Liver (tissue), 9 donors: ENCODE data around the gene MAP4K3. TPM values are rescaled to one million over a fixed set of nuclear protein-coding genes. Genes with fewer than 3 reads are reported as not detected.

Source experiments
- DNase-seq: peaks from one replicate; pipeline ENCODE4 v3.0.0-alpha.2; 2017; ENCODE audit warnings: low spot score
- H3K27ac ChIP-seq, 2 donors: one replicate each; pipeline ENCODE4 v1.7.0; 2013; ENCODE audit warnings: inconsistent platforms in 2 of 2, low read length in 2 of 2, control low read depth in 1 of 2, low read depth in 1 of 2, mild to moderate bottlenecking in 1 of 2
- H3K27me3 ChIP-seq, 4 donors: one replicate each; pipeline versions ENCODE4 v1.6.1 to v1.7.0; 2013; ENCODE audit warnings: low read length in 3 of 4, inconsistent platforms in 1 of 4, mild to moderate bottlenecking in 1 of 4, moderate library complexity in 1 of 4; ENCODE audit not compliant: control insufficient read depth in 4 of 4, insufficient read depth in 4 of 4
- H3K36me3 ChIP-seq, 4 donors: one replicate each; pipeline versions ENCODE4 v1.6.1 to v1.7.0; 2013; ENCODE audit warnings: low read length in 3 of 4, mild to moderate bottlenecking in 3 of 4, low read depth in 1 of 4, moderate library complexity in 1 of 4; ENCODE audit not compliant: control insufficient read depth in 4 of 4, insufficient read depth in 3 of 4
- H3K4me1 ChIP-seq, 4 donors: one replicate each; pipeline versions ENCODE4 v1.6.1 to v1.7.0; 2013; ENCODE audit warnings: low read length in 3 of 4, mild to moderate bottlenecking in 3 of 4, moderate library complexity in 1 of 4; ENCODE audit not compliant: control insufficient read depth in 4 of 4, insufficient read depth in 4 of 4
- H3K4me3 ChIP-seq, 3 donors: one replicate each; pipeline versions ENCODE4 v1.6.1 to v1.7.0; 2013; ENCODE audit warnings: low read length in 3 of 3, control low read depth in 1 of 3, low read depth in 1 of 3, mild to moderate bottlenecking in 1 of 3
- H3K9ac ChIP-seq, 2 donors: one replicate each; pipeline ENCODE4 v1.7.0; 2013; ENCODE audit warnings: low read length in 2 of 2, mild to moderate bottlenecking in 2 of 2, moderate library complexity in 2 of 2, control low read depth in 1 of 2, low read depth in 1 of 2
- H3K9me3 ChIP-seq, 4 donors: one replicate each; pipeline versions ENCODE4 v1.6.1 to v1.7.0; 2013; ENCODE audit warnings: low read length in 3 of 4; ENCODE audit not compliant: control insufficient read depth in 4 of 4
- EGR1 ChIP-seq, 2 donors: IDR thresholded peaks; 2 replicates each; pipeline ENCODE4 v1.6.1; 2016 to 2018; ENCODE audit warnings: antibody characterized with exemption in 2 of 2, low read depth in 2 of 2
- FOXA1 ChIP-seq: IDR thresholded peaks from 2 replicates; pipeline ENCODE4 v1.6.1; 2016; ENCODE audit warnings: antibody characterized with exemption
- FOXA2 ChIP-seq: IDR thresholded peaks from 2 replicates; pipeline ENCODE4 v1.6.1; 2016; ENCODE audit warnings: antibody characterized with exemption
- GABPA ChIP-seq, 2 donors: IDR thresholded peaks in 1 of 2; conservative IDR thresholded peaks in 1 of 2; 2 replicates each; pipeline ENCODE4 v1.6.1; 2016; ENCODE audit warnings: antibody characterized with exemption in 2 of 2, mild to moderate bottlenecking in 1 of 2, moderate library complexity in 1 of 2
- HNF4A ChIP-seq, 2 donors: conservative IDR thresholded peaks; 2 replicates each; pipeline ENCODE4 v1.6.1; 2016; ENCODE audit warnings: antibody characterized with exemption in 2 of 2, mild to moderate bottlenecking in 2 of 2
- HNF4G ChIP-seq: IDR thresholded peaks from 2 replicates; pipeline ENCODE4 v1.6.1; 2016; ENCODE audit warnings: antibody characterized with exemption
- JUND ChIP-seq, 2 donors: IDR thresholded peaks; 2 replicates each; pipeline ENCODE4 v1.6.1; 2016; ENCODE audit warnings: antibody characterized with exemption in 2 of 2
- NR2F2 ChIP-seq: IDR thresholded peaks from 2 replicates; pipeline ENCODE4 v1.6.1; 2016; ENCODE audit warnings: antibody characterized with exemption
- RAD21 ChIP-seq, 2 donors: IDR thresholded peaks; 2 replicates each; pipeline ENCODE4 v1.6.1; 2016; ENCODE audit warnings: antibody characterized with exemption in 2 of 2, mild to moderate bottlenecking in 2 of 2
- RXRA ChIP-seq, 2 donors: IDR thresholded peaks; 2 replicates each; pipeline ENCODE4 v1.6.1; 2017 to 2018; ENCODE audit warnings: antibody characterized with exemption in 2 of 2, mild to moderate bottlenecking in 1 of 2
- SP1 ChIP-seq: IDR thresholded peaks from 2 replicates; pipeline ENCODE4 v1.6.1; 2018; ENCODE audit warnings: antibody characterized with exemption, mild to moderate bottlenecking
- TAF1 ChIP-seq: conservative IDR thresholded peaks from 2 replicates; pipeline ENCODE4 v1.6.1; 2016; ENCODE audit warnings: antibody characterized with exemption, mild to moderate bottlenecking
- YY1 ChIP-seq: IDR thresholded peaks from 2 replicates; pipeline ENCODE4 v1.6.1; 2016; ENCODE audit warnings: antibody characterized with exemption, mild to moderate bottlenecking
- WGBS: extraction: QIAGEN DNeasy Blood & Tissue Kit; methylation state at CpG from one replicate; pipeline ENCODE4 v1.1.7; 2013; 5-methylcytosine and 5-hydroxymethylcytosine counted together
- polyA plus RNA-seq, 2 donors: library from polyadenylated mRNA; stranded (reverse) in 1 of 2; unstranded in 1 of 2; fragments of 200-250 nt in 1 of 2; fragments of >200 nt in 1 of 2; fragmentation: Nextera tagmentation in 1 of 2; extraction: Ambion mirVana in 1 of 2; gene quantifications; one replicate each; pipeline versions ENCODE4 v1.2.1 to v1.2.3, GENCODE V29; 2013 to 2015
- total RNA-seq, 2 donors: library from RNA; depleted of rRNA; stranded (reverse); fragments of >200 nt; gene quantifications; one replicate each; pipeline ENCODE4 v1.2.3, GENCODE V29; 2014
- TF ChIP-seq, protein P1 (sequence below): fragments of 150-350 bp; IDR thresholded peaks from 2 replicates; pipeline ENCODE4 v1.5.1; 2017; ENCODE audit warnings: improper control_type of control experiment, low read depth, low read length; ENCODE audit not compliant: missing input control
- TF ChIP-seq, protein P2 (sequence below): IDR thresholded peaks from 2 replicates; pipeline ENCODE4 v1.6.1; 2016; ENCODE audit warnings: antibody characterized with exemption, mild to moderate bottlenecking
- TF ChIP-seq, protein P3 (sequence below): IDR thresholded peaks from 2 replicates; pipeline ENCODE4 v1.6.1; 2016; ENCODE audit warnings: antibody characterized with exemption
- TF ChIP-seq, protein P4 (sequence below): IDR thresholded peaks from 2 replicates; pipeline ENCODE4 v1.6.1; 2016; ENCODE audit warnings: antibody characterized with exemption
- TF ChIP-seq, protein P5 (sequence below): IDR thresholded peaks from 2 replicates; pipeline ENCODE4 v1.6.1; 2016; ENCODE audit warnings: antibody characterized with exemption
- donor health status: healthy.
- donor health status: healthy.
- donor health status: healthy.
- donor health status: healthy.
- donor health status: healthy.

MAP4K3 gene
- total and polyA plus RNA-seq, 4 donors = 6.2 to 23.8 (median 10.9) TPM

- WGBS = 96% methylated on average over 2 of the region's 2 CpGs
- H3K4me1 ChIP-seq = no peaks in the 10 kb centered on the region
- TF ChIP-seq, protein P1, sequence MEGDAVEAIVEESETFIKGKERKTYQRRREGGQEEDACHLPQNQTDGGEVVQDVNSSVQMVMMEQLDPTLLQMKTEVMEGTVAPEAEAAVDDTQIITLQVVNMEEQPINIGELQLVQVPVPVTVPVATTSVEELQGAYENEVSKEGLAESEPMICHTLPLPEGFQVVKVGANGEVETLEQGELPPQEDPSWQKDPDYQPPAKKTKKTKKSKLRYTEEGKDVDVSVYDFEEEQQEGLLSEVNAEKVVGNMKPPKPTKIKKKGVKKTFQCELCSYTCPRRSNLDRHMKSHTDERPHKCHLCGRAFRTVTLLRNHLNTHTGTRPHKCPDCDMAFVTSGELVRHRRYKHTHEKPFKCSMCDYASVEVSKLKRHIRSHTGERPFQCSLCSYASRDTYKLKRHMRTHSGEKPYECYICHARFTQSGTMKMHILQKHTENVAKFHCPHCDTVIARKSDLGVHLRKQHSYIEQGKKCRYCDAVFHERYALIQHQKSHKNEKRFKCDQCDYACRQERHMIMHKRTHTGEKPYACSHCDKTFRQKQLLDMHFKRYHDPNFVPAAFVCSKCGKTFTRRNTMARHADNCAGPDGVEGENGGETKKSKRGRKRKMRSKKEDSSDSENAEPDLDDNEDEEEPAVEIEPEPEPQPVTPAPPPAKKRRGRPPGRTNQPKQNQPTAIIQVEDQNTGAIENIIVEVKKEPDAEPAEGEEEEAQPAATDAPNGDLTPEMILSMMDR = no peak
- TF ChIP-seq SP1 (no peak), NR2F2 (no peak), HNF4A (conservative IDR thresholded peaks at IDR 0.05) (no peak), FOXA1 (no peak), YY1 (no peak), RAD21 (IDR thresholded peaks at IDR 0.05) (no peak), FOXA2 (no peak), EGR1 (IDR thresholded peaks at IDR 0.05; ENCODE audit: low read depth in 2 of 2) (no peak), GABPA (IDR thresholded peaks at IDR 0.05 in 1 of 2, conservative IDR thresholded peaks at IDR 0.05 in 1 of 2) (no peak), HNF4G (no peak), TAF1 (no peak)
- TF ChIP-seq, protein P2, sequence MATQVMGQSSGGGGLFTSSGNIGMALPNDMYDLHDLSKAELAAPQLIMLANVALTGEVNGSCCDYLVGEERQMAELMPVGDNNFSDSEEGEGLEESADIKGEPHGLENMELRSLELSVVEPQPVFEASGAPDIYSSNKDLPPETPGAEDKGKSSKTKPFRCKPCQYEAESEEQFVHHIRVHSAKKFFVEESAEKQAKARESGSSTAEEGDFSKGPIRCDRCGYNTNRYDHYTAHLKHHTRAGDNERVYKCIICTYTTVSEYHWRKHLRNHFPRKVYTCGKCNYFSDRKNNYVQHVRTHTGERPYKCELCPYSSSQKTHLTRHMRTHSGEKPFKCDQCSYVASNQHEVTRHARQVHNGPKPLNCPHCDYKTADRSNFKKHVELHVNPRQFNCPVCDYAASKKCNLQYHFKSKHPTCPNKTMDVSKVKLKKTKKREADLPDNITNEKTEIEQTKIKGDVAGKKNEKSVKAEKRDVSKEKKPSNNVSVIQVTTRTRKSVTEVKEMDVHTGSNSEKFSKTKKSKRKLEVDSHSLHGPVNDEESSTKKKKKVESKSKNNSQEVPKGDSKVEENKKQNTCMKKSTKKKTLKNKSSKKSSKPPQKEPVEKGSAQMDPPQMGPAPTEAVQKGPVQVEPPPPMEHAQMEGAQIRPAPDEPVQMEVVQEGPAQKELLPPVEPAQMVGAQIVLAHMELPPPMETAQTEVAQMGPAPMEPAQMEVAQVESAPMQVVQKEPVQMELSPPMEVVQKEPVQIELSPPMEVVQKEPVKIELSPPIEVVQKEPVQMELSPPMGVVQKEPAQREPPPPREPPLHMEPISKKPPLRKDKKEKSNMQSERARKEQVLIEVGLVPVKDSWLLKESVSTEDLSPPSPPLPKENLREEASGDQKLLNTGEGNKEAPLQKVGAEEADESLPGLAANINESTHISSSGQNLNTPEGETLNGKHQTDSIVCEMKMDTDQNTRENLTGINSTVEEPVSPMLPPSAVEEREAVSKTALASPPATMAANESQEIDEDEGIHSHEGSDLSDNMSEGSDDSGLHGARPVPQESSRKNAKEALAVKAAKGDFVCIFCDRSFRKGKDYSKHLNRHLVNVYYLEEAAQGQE = no peak
- TF ChIP-seq, protein P3, sequence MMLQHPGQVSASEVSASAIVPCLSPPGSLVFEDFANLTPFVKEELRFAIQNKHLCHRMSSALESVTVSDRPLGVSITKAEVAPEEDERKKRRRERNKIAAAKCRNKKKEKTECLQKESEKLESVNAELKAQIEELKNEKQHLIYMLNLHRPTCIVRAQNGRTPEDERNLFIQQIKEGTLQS = no peak
- TF ChIP-seq, protein P4, sequence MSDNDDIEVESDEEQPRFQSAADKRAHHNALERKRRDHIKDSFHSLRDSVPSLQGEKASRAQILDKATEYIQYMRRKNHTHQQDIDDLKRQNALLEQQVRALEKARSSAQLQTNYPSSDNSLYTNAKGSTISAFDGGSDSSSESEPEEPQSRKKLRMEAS = no peak
- no peaks in the 10 kb centered on the region for H3K9me3 ChIP-seq
- no peak overlapping the region for H3K9ac ChIP-seq
- H3K36me3 ChIP-seq = peaks cover 0 to 13% (median 8%) of the 10 kb centered on the region in 4 donors
- H3K27ac ChIP-seq = no peak overlapping the region
- H3K4me3 ChIP-seq = no peak overlapping the region
- H3K27me3 ChIP-seq = no peaks in the 10 kb centered on the region
- DNase-seq = no peak
Measured at GRCh38 chr2:39455826-39456225, 18.7 kb upstream of the MAP4K3 start.

GRCh38 chr2:39452396-39452795 is 15.3 kb upstream of the MAP4K3 start:
- H3K4me1 ChIP-seq = no peaks in the 10 kb centered on the region
- H3K27ac ChIP-seq = no peak overlapping the region
- no peak for TF ChIP-seq JUND (IDR thresholded peaks at IDR 0.05)
- no peak for TF ChIP-seq FOXA1
- TF ChIP-seq, protein P1 = no peak
- TF ChIP-seq GABPA (IDR thresholded peaks at IDR 0.05 in 1 of 2, conservative IDR thresholded peaks at IDR 0.05 in 1 of 2) = no peak
- no peak for TF ChIP-seq RAD21 (IDR thresholded peaks at IDR 0.05)
- TF ChIP-seq, protein P5, sequence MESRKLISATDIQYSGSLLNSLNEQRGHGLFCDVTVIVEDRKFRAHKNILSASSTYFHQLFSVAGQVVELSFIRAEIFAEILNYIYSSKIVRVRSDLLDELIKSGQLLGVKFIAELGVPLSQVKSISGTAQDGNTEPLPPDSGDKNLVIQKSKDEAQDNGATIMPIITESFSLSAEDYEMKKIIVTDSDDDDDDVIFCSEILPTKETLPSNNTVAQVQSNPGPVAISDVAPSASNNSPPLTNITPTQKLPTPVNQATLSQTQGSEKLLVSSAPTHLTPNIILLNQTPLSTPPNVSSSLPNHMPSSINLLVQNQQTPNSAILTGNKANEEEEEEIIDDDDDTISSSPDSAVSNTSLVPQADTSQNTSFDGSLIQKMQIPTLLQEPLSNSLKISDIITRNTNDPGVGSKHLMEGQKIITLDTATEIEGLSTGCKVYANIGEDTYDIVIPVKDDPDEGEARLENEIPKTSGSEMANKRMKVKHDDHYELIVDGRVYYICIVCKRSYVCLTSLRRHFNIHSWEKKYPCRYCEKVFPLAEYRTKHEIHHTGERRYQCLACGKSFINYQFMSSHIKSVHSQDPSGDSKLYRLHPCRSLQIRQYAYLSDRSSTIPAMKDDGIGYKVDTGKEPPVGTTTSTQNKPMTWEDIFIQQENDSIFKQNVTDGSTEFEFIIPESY = no peak
- TF ChIP-seq FOXA2 = no peak
- no peak for TF ChIP-seq SP1
- no peak for TF ChIP-seq YY1
- no peak for TF ChIP-seq TAF1
- TF ChIP-seq, protein P4 = no peak
- TF ChIP-seq NR2F2 = no peak
- TF ChIP-seq RXRA (IDR thresholded peaks at IDR 0.05) = no peak
- no peak for TF ChIP-seq EGR1 (IDR thresholded peaks at IDR 0.05; ENCODE audit: low read depth in 2 of 2)
- no peak for DNase-seq
- H3K9ac ChIP-seq = no peak overlapping the region
- 98% methylated on average over 5 of the region's 5 CpGs for WGBS
- H3K27me3 ChIP-seq = no peaks in the 10 kb centered on the region
- peaks cover 0 to 7% (median 3%) of the 10 kb centered on the region in 4 donors for H3K36me3 ChIP-seq
- no peak overlapping the region for H3K4me3 ChIP-seq
- no peaks in the 10 kb centered on the region for H3K9me3 ChIP-seq
